BJ (cell line): ENCODE results near the gene OSBPL1A. TPM values are rescaled to one million over a fixed set of nuclear protein-coding genes. Genes with fewer than 3 reads are reported as not detected.

Source experiments
- CTCF ChIA-PET: fragments of 350-600 bp; formaldehyde crosslinking; extraction: SDS; loops from one replicate; lab custom pipeline; 2021; ENCODE audit warnings: antibody characterized with exemption, inconsistent platforms; lab: Yijun Ruan, JAX
- POLR2A ChIA-PET: fragments of 300-600 bp; sonication (Branson Sonifier 250); formaldehyde crosslinking; extraction: SDS; loops from one replicate; lab custom pipeline; 2021; ENCODE audit warnings: antibody characterized with exemption; lab: Charles Lee
- DNase-seq: peaks from one replicate; pipeline ENCODE4 v3.0.0-alpha.2; 2011; ENCODE audit warnings: low read depth
- H3K27me3 ChIP-seq: 2 replicates; pipeline ENCODE4 v1.6.0; 2011; ENCODE audit warnings: low read length; ENCODE audit not compliant: control insufficient read depth, insufficient read depth
- H3K36me3 ChIP-seq: 2 replicates; pipeline ENCODE4 v1.5.1; 2011; ENCODE audit warnings: low read length; ENCODE audit not compliant: control insufficient read depth, insufficient read depth
- H3K4me3 ChIP-seq: 2 replicates; pipeline ENCODE4 v1.5.1; 2011; ENCODE audit warnings: low read depth, mild to moderate bottlenecking, control low read depth, low read length
- polyA plus RNA-seq: library from polyadenylated mRNA; depleted of rRNA; stranded (reverse); fragments of >200 nt; gene quantifications from 2 replicates; pipeline ENCODE4 v1.2.3, GENCODE V29; 2011
- TF ChIP-seq, protein P1 (sequence below): IDR thresholded peaks from 2 replicates; pipeline ENCODE4 v1.5.1; 2011; ENCODE audit warnings: low read depth, mild to moderate bottlenecking, control low read depth, inconsistent platforms, low read length, moderate library complexity; ENCODE audit not compliant: insufficient read depth

The OSBPL1A gene
- polyA plus RNA-seq, 1 experiment = 20.1 TPM

DNA sequence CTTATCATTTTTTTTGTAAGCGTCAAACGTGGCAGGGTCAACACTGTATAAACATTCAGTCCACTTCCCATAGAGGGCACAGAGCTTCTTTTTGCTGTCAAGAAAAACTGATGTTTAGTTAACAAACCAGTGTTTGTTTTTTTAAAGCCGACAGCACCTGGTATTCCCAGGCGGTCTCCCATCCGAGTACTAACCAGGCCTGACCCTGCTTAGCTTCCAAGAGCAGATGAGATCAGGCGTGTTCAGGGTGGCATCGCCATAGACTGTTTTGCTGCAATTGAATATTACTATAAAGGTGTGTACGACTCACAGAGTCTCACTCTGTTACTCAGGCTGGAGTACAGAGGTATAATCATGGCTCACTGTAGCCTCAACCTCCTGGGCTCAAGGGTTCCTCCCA is 227.3 kb downstream of the OSBPL1A start:
- Histone ChIP-seq H3K36me3 (peaks cover 1% of the 10 kb centered on the region; the same call in 1 of the 2 replicates), H3K4me3 (no peak overlapping the region), H3K27me3 (no peaks in the 10 kb centered on the region)
- TF ChIP-seq, protein P1, sequence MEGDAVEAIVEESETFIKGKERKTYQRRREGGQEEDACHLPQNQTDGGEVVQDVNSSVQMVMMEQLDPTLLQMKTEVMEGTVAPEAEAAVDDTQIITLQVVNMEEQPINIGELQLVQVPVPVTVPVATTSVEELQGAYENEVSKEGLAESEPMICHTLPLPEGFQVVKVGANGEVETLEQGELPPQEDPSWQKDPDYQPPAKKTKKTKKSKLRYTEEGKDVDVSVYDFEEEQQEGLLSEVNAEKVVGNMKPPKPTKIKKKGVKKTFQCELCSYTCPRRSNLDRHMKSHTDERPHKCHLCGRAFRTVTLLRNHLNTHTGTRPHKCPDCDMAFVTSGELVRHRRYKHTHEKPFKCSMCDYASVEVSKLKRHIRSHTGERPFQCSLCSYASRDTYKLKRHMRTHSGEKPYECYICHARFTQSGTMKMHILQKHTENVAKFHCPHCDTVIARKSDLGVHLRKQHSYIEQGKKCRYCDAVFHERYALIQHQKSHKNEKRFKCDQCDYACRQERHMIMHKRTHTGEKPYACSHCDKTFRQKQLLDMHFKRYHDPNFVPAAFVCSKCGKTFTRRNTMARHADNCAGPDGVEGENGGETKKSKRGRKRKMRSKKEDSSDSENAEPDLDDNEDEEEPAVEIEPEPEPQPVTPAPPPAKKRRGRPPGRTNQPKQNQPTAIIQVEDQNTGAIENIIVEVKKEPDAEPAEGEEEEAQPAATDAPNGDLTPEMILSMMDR = no peak
- DNase-seq = no peak
- ChIA-PET CTCF (interaction anchor here (1.0 kb wide), 1 partner anchor 9 kb away, joined by 4 read pairs; no protein-coding TSS in a partner anchor), POLR2A (no interaction called here)

DNA sequence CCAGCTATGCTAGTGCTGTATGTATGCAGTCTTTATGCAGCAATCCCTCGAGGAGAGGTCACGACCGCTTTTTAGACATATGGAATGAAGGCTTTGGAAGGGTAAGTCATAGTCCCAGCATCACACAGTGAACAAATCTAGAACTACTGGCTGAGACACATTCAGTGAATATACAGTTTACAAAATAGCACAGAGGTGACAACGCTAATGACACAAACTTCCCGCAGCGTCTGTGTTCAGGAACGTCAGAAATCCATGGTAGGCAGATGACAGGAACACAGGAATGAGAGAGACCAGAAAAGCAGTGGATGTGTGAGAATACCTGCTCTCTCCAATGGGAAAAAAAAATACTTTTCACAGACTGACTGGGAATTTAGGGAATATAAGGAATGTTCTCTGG is 229.1 kb downstream of the OSBPL1A start:
- Histone ChIP-seq H3K4me3 (no peak overlapping the region), H3K36me3 (peaks cover 1% of the 10 kb centered on the region; the same call in 1 of the 2 replicates), H3K27me3 (no peaks in the 10 kb centered on the region)
- TF ChIP-seq, protein P1 = no peak
- no peak for DNase-seq
- CTCF ChIA-PET = interaction anchor here (4.6 kb wide), 1 partner anchor 8 kb away, joined by 16 read pairs; no protein-coding TSS in a partner anchor
- POLR2A ChIA-PET = no interaction called here

GRCh38 chr18:24161304-24161703 is 236.3 kb downstream of the OSBPL1A start:
- peaks cover 4% of the 10 kb centered on the region for H3K36me3 ChIP-seq
- POLR2A ChIA-PET = no interaction called here
- TF ChIP-seq, protein P1 = no peak
- CTCF ChIA-PET = interaction anchor here (1.0 to 1.6 kb wide), 2 partner anchors 15 to 21 kb away, joined by 3 to 4 read pairs; no protein-coding TSS in a partner anchor
- no peak for DNase-seq
- H3K4me3 ChIP-seq = no peak overlapping the region
- H3K27me3 ChIP-seq = no peaks in the 10 kb centered on the region

GRCh38 chr18:24160086-24160485 is 237.5 kb downstream of the OSBPL1A start:
- ChIA-PET CTCF (interaction anchor here (1.0 to 1.6 kb wide), 2 partner anchors 17 to 22 kb away, joined by 3 to 4 read pairs; no protein-coding TSS in a partner anchor), POLR2A (no interaction called here)
- TF ChIP-seq, protein P1 = no peak
- Histone ChIP-seq H3K36me3 (peaks cover 9% of the 10 kb centered on the region), H3K27me3 (no peaks in the 10 kb centered on the region), H3K4me3 (no peak overlapping the region)
- DNase-seq = no peak

DNA sequence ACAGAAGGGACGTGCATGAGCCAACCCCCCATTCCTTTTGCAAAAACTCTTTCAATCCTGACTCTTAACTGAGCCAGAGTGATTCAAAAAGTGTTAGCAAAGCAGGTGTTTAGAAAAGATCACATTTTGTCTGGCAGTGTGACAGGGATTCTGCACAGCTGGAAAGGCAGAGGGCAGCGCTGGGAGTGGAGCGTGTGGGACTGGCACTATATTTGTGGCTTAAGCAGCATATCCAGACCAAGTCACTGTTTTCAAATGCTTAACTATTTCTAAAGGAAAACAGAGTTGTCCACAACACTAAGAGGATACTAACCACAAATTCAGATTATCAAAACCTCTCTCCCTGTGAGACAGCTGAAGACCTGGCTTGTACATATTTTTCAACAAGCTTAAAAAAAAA is 239.8 kb downstream of the OSBPL1A start:
- H3K36me3 ChIP-seq = peaks cover 9% of the 10 kb centered on the region
- ChIA-PET POLR2A (no interaction called here), CTCF (no interaction called here)
- TF ChIP-seq, protein P1 = no peak
- H3K4me3 ChIP-seq = no peak overlapping the region
- no peak for DNase-seq
- H3K27me3 ChIP-seq = no peaks in the 10 kb centered on the region
